Right renal pelvis (tissue), 4 donors: ENCODE data around the gene FLAD1. TPM values are rescaled to one million over a fixed set of nuclear protein-coding genes. Genes with fewer than 3 reads are reported as not detected.
"Not testable (repeated sequence)": the region's sequence is repeated elsewhere in the genome, so short reads cannot be mapped to it uniquely, and the experiment has no call there.

Source experiments
- DNase-seq, 4 donors: peaks; one replicate each; pipeline ENCODE4 v3.0.0-alpha.2; 2013; ENCODE audit warnings: low read depth in 4 of 4, low spot score in 3 of 4, missing footprints in 1 of 4
- polyA plus RNA-seq, 4 donors: library from polyadenylated mRNA; unstranded; fragments of 120-200 nt; gene quantifications; one replicate each; pipeline ENCODE4 v1.2.1, GENCODE V29; 2013; ENCODE audit not compliant: insufficient read length in 4 of 4

FLAD1 gene
- polyA plus RNA-seq, 4 donors: 29.7 to 31.6 (median 30.8) TPM

DNA sequence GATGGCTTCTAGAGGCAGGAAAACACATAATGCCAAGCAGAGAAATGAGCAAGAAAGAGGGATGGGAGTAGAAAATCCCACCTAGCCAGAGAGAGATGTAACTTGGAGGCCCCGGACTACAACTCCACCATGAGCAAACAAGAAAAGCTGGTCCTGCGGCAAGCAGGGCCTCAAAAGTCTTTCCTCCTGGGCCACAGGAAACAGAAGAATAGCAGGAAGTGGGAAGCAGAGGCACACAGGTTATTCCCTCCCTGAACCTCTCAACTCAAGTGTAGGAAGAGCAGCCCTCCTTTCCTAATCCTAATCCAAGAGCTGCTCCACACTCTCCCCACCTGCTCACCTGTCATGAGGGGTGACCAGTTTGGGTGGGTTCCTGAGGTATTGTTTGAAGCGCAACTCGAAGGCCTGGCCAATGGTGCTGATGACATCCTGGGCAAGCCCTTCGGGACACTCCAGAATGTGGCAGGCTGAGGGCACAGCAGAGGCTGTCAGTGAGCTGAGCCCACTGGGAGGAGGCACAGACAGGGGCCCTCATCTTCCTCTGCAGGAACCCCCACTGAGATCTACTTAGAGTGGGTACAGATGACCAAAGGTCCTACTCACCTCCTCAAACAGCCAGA, 15.7 kb upstream of the FLAD1 start:
- DNase-seq: no peak

DNA sequence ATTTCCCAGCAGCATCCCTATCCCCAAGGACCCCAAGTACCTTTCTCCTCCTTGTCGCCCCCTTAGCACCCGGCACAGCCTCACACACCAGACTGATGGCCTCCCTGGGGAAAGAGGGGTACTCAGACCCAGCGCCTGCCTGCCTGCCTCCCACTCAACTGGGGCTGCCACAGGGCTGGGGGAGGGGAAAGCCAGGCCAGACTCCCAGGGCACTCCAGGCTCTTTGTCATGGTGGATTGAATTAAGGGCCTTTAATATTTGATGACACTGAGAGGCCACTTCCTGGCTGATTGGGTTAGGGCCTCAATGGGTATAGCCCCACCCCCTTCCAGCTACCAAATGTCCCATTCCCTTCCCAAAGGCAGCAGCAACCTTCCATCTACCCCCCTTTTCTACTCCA, 14.4 kb upstream of the FLAD1 start:
- DNase-seq: no peak

DNA sequence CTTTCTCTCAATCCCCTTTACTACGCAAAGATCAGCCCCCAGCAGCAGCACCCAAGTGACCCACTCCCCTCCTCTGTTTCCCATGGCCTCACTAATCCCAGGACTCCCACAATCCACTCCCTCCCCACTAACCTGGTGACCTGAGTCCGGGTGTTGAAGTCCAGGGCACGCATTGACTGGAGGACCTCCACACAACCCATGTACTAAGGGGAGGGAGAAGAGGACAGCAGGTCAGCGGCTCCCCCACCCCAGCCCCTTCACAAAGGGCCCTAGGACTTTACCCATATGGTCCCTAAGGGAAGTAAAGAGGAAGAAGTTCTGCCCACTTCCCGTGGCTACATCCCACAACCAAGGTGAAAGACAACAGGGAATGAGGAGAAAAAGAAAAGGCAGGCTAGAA, 13.9 kb upstream of the FLAD1 start:
- DNase-seq: no peak

DNA sequence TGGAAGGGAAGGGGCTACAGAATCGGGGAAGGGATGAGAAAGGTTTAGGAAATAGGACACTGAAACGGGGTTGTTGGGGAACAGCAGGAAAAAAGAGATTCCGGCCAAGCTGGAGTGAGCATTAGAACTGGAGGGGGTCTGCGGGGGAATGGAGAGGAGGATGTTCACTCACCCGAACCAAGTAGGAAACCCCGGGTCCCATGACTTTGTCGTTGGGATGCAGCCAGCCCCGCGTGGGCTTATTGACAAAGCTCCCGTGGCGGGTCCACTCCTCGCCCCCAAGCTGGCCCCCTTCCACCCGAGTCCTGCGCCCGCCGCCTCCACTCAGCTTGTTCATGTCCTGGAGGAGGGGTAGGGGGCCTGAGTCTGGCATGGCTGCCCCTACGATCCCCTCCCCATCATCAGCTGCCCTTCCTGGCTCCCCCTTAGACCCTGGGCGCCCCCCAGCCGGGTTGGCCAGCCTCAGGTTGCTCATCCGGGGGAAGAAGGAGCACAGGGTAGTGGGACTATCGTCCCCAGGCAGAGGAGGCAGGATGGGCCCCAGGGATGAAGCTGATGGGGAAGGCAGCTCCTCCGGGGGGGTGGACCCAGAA, 13.2 kb upstream of the FLAD1 start:
- no peak for DNase-seq

DNA sequence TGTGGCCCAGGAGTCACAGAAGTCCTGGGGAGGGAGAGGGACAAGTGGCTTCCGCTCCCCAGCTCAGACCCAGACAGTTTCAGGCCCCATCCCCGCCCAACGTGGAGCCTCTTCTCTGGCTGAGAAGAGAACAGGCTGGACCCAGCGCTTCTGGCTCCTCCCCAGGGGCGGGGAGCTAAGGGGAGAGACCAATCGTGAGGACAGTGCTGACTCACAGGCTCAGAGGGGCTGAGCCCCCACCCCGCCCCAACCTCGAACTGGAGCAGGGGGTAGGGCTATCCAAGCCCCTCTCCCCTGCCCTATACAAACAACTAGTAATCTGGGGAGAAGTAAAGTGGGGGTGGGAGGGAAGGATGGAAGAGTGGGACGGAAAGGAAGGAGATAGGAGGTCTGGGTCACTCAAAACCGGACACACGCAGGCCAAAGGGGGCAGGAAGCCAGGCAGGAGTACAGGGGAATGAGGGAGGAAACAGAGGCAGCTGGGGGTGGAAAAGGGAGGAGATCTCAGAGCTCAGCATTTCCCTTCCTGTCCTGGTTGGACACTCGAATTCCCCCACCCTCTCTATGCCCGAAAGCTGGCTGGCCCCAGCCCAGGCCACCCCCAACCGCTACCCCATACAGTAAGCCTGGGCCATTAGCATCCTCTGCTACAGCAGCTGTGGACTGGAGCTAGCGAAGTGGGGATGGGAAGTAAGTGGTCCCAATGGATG, 12.4 kb upstream of the FLAD1 start, which contains the start of gene SHC1:
Gene SHC1 (minus strand): TSS at position 117 of the 710 bp plus-strand sequence. CDS start 221 bp downstream, outside the sequence.
- peak in 2 of 4 donors; percentile 80 to 82 for DNase-seq

DNA sequence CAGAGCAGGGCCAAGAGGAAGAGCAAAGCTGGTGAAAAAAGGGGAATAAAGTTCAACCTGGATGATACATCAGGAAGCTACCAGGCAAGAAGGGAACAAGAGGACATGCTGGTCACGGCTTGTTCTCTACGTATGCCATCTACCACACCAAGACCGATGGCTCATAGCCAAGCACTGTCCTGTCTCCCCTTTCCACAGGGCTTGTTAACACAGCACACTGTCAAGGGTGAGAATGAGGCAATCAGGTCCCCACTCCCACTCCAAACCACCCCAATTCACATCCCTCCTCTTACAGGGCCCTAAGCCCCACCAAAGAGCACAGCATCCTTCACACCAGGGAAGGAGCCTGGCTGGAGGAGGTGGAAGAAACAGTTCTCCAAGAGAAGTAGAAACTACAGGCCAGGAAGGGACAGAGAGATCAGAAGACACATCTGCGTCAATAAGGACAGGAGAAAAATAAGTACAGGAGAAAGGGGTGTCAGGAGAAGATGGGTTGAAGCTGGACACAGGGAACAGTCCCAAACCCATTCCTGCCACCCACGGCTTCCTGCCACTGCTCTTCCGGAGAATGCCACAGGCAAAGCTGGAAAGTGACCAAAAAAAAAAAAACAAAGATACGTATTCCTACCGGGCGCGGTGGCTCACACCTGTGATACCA, 11.7 kb upstream of the FLAD1 start:
- DNase-seq: no peak

DNA sequence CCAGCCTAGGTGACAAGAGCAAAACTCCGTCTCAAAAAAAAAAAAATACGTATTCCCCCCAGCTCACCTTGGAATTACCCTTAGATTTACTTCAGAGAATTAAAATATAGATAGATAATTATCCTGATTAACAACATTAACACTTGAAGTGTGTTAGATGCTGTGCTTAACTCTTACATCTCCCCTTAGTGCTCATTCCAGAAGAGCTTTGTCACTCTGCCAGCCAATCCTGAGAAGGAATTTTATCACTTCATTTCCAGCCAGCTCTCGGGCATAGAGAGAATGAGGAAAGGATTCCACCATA, 11.0 kb upstream of the FLAD1 start:
- DNase-seq: no peak

DNA sequence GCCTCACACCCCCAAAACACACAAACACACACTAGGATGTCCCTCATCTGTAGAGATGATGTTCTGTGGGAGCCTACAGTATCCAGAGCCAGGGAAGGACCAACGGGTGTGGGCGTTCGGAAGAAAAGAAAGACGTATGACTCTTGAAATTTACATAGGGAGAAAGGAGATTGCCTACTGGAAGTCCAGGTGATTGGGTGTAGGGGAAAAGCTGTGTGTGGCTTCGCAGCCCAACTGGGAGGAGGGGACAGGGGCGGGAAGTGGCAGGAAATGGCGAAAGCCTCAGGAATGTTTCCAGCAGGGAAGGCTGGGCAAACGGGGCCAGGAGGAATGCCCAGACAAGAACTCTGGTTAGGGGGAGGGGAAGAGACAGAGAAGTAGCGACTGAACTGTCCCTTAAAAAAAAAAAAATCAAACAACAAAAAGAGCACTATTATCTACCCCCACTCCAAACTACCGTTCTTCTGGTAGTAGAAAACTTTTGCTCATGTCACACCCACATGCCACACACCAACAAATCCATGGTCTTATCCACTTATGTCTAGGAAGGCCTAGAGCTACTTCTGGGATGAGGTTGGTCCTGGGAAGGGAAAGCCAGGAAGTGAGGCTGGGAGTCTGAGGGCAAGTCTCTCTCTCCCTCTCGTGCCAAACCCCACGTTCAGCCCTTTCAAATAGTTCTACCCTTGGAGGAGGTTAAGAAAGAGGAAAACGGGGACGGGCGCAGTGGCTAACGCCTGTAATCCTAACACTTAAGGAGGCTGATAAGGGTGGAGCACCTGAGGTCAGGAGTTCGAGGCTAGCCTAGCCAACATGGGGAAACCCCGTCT, 10.4 kb upstream of the FLAD1 start:
- no peak for DNase-seq

DNA sequence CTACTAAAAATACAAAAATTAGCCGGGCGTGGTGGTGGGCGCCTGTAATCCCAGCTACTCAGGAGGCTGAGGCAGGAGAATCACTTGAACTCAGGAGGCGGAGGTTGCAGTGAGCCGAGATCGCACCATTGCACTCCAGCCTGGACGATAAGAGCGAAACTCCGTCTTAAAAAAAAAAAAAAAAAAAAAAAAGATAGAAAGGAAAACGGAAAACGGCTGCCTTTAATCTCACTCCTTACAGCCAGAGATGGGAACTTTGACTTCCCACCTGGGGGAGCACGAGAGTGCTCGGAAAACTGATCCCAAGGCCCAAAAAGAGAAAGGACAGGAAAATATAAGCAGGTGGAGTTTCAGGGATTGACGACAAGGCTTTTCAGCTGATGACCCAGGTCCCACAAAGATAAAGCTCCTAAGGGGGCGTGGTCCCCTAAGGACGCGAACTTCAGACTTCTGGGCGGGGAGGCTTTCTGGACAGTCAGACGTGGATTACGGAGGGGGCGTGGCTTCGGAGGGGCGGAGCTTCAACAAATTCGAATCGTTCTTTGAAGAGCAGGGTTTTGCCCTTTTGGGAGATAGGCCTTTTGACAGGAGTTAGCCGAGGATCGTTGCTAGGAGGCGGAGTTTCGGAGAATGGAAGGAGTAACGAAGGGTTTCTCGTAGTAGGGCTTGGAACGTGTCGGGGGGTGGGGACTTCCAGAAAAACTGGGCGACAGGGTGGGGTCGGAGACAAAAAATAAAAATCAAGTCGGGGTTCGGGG, 9.6 kb upstream of the FLAD1 start:
- peak in 3 of 4 donors; percentile 87 to 91 (median 90) for DNase-seq

DNA sequence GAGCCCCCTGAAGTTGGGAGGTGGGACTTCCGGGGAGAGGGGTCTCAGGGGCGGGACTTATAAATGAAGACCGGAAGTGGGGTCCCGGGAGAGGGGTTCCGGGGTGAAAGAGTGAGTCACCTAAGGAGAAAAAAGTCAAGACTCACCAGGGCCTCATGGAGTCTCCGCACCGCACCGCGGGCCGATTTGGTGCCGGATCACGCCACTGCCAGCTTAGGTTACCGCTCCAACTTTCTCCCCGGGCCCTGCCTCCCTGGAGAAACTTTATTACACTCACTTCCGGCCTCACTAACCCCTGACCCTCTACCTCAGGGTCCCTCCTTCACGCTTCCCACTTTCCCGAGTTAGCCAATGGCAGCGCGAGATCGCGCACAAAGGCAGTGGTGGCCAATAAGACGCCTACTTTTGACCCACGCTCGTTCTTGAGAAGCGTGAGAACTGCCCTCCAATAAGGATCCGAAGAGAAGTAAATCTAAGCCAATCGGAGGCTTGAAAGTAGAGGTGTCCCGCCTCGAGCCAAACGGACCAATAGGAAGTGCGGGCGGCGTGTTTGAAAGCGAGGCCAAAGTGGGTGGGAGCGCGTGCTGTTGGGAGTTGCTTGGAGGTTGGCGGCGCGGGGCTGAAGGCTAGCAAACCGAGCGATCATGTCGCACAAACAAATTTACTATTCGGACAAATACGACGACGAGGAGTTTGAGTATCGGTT, 8.9 kb upstream of the FLAD1 start, which contains the start of gene CKS1B:
Gene CKS1B (plus strand): TSS at position 580 of the 706 bp plus-strand sequence. CDS start 65 bp downstream, at position 645.
- DNase-seq: peak; percentile 97 to 100 (median 100)

DNA sequence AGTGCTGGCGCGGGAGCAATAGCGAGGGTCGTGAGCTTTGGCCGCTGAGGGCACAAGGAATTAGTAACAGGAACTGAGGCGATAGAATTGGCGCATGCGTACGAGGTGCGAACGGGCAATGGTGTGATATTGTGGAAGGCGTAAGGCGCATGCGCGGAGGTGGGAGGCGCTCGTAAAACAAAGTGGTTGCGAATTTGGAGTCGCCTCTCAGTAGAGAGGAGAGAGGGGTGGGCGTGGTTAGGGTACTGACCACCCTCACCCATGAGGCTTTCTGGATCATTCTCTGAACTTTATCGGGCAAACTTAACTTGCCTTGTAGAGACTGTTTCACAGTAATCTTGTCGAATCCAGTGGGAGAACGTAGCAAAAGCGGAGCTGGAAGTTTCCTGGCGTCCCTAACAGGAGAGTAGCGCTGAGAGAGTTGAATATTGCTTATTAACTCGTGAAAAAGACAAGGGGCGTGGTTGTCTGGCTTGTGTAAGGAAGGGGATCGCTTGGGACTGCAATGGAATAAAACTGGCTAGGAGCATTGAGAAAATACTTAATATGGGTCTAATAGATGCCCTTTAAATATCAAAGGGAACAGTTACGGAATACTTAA, 8.2 kb upstream of the FLAD1 start:
- DNase-seq: peak; percentile 96 to 99 (median 98)

DNA sequence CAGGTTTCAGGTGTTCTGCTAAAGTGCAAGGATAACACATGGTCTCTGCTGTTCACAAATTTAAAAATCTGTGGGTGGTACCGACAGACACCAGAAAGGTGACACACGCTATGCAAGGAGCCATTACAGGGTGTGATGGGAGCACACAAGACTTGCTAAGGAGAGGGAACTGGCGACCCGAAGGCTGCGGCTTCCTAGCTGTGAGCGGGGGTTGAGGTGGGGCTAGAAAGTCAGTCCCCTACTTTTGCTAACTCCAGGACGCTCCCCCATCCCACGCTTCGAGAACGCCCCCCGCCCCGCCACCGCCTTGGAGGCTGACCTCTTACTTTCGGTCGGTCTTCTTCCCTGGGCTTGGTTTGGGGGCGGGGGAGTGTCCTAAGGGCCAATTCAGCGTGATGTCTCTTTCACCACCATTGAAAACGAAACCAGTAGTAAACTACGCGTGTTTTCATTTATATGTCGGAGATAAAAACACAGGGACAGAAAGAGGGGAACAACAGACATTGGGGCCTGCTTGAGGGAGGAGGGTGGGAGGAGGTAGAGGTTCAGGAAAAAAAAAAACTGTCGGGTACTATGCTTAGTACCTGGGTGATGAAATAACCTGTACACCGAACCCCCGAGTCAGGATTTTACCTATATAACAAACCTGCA, 7.6 kb upstream of the FLAD1 start:
- no peak for DNase-seq

DNA sequence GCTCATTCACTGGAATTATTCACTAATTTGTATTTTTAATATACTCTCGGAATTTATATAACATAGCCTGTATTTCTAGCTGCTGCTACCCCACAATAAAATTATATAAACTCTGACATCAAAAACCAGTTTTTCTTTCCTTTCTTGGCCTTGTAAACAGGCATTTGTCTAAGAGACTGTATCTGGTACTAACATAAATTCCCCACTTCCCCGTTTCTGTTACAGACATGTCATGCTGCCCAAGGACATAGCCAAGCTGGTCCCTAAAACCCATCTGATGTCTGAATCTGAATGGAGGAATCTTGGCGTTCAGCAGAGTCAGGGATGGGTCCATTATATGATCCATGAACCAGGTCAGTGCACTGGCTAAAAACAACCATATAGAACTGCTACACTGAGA, 5.4 kb upstream of the FLAD1 start:
- not testable (repeated sequence) for DNase-seq

DNA sequence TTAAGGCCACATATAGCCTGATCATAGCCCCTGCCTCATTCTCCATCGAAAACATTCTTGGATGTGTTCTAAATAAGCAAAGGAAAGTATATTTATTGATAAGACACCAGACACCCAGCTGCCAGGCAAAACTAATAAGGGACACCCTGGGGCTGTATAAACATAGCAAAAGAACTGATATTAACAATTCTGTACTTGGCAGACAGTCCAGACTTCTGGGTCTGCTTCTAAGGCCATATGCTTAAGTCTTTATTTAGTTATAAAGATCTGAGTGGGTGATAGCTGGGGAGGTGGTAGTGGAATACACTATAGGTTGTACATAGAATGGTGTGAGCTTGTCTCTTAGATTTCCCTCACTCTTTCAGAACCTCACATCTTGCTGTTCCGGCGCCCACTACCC, 4.8 kb upstream of the FLAD1 start:
- DNase-seq: no peak

DNA sequence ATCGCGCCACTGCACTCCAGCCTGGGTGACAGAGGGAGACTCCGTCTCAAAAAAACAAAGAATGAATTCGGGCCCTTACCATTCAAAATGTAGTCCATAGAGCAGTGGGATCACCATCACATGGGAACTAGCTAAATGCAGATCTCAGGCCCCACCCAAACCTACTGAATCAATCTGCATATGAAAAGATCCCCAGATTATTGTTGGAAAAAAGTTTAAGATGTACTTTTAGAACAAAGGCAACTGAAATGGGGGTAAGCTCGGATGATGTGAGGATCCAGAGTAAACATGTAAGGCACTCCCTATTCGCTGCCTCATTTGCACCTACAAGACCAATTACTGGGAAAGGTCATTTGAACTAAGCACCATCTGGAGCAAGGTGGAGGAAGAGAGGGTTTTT, 803 bp upstream of the FLAD1 start:
- no peak for DNase-seq

DNA sequence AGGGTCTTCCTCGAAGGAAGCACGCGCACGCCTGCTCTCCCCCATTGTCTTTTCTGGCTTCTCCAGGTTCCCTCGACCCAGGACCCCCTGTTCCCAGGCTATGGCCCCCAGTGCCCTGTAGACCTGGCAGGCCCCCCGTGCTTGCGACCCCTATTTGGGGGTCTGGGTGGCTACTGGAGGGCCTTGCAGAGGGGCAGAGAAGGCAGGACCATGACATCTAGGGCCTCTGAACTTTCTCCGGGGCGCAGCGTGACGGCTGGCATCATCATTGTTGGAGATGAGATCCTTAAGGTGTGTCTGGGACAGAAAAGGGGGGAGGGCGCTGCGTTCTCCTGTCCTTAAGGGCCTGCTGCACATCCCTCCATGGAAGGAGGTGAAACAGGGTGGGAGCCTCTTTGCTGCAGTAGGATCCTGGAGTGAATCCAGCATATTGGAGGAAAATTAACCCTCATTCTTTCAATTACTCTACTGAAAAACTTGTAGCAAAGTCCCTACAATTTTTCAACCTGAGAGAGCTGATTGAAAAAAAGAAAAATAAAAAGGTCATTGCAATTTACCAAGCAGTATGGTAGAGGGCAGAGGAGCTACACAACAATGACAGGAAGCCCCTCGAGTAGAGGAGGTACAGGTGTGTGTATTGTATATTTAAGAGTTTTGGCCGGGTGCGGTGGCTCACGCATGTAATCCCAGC, 777 bp downstream of the FLAD1 start:
- DNase-seq: no peak

DNA sequence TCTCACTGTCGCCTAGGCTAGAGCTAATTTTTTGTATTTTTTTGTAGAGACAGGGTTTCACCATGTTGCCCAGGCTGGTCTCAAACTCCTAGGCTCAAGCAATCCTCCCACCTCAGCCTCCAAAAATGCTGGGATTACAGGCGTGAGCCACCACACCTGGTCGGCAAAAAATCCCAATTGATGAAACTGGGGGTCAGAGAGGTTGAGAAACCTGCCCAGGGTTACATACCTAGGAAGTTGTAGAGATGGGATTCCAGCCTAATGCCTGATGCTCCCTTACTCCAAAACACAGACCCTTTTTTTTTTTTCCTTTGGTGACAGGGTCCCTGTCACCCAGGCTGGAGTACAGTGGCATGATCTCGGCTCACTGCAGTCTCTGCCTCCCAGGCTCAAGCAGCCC, 3.6 kb downstream of the FLAD1 start:
- DNase-seq: not testable (repeated sequence)

DNA sequence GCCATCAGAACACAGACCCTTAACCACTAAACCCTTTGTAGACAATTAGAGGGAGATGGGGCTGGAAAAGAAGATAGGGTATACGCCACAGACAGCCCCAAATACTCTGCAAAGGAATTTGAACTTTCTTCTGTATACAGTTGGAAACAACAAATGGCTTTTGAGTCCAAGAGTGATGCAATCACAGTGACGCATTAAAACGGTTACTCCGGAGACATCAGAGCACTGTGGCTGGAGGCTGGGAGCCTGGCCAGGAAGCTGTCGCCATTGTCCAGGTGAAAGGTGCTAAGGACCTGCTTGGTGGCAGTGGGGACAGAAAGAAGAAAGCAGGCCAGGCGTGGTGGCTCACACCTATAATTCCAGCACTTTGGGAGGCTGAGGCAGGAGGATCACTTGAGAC, 4.2 kb downstream of the FLAD1 start:
- DNase-seq: no peak
